NCI-H2227 (cell line): ENCODE measurements around the gene GAL3ST3.

Source experiments
- DNase-seq: peaks from one replicate; lab custom pipeline; 2025; ENCODE audit not compliant: unreplicated experiment; lab: John Stamatoyannopoulos, UW

Gene GAL3ST3

DNA sequence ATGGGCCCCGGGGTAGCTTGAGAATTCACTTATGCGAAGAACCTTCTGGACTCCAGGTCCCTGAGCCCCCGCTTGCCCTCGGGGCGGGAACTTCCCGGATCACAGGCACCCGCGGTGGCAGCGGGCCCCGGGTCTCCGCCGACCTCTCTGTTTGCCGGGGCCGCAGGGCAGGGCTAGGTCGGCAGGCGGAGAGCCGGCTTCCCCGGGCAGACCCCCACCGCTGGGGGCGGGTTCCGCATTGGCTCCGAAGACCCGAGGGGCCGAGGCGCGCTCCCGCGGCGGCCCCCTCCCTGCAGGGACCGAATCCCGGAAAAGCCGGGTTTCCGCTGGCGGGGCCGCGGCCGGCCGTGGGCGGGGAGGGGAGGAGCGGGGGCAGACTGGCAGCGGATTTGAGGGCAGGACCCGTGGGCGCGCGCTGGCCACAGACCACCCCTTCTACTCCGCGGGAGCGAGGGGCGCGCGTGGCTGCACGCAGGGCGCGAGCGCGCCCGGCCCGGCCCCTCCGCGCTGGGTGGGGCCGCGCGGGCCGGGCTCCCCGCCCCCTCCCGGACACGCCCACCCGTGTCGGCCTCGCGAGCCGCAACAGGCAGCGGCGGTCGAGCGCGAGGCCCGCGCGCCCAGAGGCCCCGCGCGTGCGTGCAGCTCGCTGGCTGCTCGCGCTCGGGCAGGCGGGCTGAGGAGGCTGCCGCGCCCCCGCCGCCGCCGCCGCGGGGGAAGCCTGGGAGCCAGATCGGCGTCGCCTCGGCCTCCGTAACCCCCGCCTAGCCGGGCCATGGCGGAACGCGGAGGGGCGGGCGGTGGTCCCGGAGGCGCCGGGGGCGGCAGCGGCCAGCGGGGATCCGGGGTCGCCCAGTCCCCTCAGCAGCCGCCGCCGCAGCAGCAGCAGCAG is 21.0 kb upstream of the GAL3ST3 start, which contains the start of gene PACS1:
PACS1 (plus strand) TSS at position 558 of the 889 bp plus-strand sequence; CDS start at position 773, 215 bp downstream.
- peak; percentile 88 for DNase-seq

GRCh38 chr11:66068923-66069714 is 20.2 kb upstream of the GAL3ST3 start:
- DNase-seq: peak; percentile 37

- DNase-seq: peak; percentile 87
These were observed 19.3 kb upstream of the GAL3ST3 start for GRCh38 chr11:66068154-66068821.

- DNase-seq: no peak
These were observed 18.7 kb upstream of the GAL3ST3 start for GRCh38 chr11:66067640-66068039.

DNA sequence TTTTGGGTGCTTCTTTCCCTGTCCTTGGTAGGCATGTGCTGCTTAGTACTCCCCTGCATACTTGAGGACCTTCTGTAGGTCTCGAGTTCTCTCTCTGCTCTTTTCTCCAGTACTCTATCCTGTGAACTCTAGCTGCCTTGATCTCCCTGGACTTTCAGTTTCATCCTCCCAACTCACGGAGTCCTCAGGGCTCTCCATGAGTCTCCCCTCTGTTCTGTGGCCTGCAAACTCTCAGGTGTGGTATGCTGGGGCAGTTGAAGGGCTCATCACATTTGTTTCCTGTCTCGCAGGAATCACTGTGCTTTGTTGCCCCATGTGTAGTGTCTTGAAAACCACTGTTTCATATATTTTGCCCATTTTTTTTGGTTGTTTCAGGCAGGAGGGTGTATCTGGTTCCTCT is 17.8 kb upstream of the GAL3ST3 start:
- DNase-seq: no peak

DNA sequence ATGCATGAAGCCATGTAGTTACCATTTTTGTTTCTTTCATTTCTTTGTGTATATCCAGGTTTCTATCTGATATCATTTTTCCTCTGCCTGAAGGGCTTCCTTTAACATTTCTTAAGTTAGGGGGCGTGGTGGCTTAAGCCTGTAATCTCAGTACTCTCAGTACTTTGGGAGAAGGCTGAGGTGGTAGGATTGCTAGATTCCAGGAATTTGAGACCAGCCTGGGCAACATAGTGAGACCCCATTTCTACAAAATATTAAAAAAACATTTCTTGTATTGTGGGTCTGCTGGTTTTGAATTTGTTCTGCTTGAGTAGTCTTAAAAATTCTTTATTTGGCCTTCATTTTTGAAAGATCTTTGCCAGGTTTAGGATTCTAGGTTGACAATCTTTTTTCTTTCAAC is 15.6 kb upstream of the GAL3ST3 start:
- DNase-seq: no peak

GRCh38 chr11:66063900-66064299 is 14.9 kb upstream of the GAL3ST3 start:
- no peak for DNase-seq

DNA sequence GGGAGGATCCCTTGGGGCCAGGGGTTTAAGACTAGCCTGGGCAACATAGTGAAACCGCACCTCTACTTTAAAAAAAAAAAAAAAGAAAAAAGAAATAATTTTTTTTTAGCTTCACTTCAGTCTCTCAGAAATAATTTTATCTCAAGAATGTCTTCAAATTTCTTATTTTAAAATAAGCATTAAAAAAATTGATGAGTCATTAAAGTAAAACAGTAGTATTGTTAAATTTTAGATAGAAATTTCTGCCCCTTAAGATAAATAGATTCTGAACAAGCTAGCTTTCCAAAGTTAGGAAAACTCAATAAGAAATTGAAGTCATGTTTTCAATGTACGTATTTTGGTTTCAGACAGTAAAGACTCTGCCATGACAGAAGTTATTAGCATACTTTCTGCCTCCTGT is 13.4 kb upstream of the GAL3ST3 start:
- DNase-seq: no peak

GRCh38 chr11:66061268-66061667 is 12.3 kb upstream of the GAL3ST3 start:
- DNase-seq: no peak

GRCh38 chr11:66059966-66060680 is 11.2 kb upstream of the GAL3ST3 start:
- DNase-seq: no peak

- DNase-seq: no peak
These were observed 7.5 kb upstream of the GAL3ST3 start for GRCh38 chr11:66056501-66056900.

GRCh38 chr11:66055021-66055420 is 6.1 kb upstream of the GAL3ST3 start:
- no peak for DNase-seq

GRCh38 chr11:66052664-66052982 is 3.7 kb upstream of the GAL3ST3 start:
- DNase-seq: no peak

GRCh38 chr11:66051766-66052663 is 3.1 kb upstream of the GAL3ST3 start, which contains the start of gene SF3B2:
Gene SF3B2 (plus strand): TSS chr11:66052364. CDS start chr11:66052385, 21 bp downstream.
- DNase-seq: peak; percentile 99

DNA sequence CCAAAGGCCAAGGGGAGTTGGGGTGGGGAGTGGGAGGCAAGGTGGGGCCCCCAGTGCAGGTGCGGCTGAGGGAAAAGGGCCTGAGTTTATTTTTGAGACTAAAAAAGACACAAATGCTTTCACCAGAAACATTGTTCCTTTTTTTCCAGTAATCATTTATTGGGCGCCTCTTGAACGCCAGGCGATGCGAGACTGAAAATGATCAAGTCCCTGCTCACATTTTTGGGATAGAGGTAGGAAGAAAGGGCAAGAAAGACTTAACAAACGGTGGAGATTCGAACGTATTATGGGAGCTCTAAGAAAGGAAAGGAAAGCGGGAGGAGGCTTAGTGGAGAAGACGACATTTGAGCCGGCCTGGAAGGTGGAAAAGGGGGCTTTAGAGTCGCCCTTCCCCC is 2.4 kb upstream of the GAL3ST3 start:
- DNase-seq: peak; percentile 54

DNA sequence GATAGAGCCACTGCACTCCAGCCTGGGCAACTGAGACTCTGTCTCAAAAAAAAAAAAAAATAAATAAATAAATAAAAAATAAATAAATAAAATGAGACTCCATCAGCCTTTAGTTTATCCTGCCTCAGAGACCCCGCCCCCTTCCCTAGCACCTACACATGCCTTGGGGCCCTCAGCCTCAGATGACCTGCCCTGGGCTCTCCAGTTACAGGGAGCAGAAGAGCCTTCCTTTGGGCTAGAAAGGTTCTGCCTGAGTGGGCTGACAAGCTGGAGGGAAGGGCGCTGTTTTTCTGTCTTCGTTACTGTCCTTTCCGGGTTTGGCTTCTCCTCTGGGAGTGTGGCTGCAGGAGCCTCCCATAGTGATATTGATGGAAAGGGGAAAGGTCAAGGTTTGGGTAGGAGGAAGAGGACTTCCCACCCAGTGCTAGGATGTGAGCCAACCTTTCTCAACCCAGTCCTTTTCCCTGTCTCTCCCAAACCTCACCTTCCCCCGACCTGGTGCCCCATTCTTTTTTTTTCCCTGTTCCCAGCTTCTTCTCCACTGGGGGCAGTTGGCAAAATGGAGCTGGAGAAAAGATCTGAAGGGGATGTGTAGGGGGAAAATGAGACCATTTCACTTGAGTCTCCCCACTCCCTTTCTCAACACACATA is 1.7 kb upstream of the GAL3ST3 start:
- DNase-seq: peak; percentile 42

DNA sequence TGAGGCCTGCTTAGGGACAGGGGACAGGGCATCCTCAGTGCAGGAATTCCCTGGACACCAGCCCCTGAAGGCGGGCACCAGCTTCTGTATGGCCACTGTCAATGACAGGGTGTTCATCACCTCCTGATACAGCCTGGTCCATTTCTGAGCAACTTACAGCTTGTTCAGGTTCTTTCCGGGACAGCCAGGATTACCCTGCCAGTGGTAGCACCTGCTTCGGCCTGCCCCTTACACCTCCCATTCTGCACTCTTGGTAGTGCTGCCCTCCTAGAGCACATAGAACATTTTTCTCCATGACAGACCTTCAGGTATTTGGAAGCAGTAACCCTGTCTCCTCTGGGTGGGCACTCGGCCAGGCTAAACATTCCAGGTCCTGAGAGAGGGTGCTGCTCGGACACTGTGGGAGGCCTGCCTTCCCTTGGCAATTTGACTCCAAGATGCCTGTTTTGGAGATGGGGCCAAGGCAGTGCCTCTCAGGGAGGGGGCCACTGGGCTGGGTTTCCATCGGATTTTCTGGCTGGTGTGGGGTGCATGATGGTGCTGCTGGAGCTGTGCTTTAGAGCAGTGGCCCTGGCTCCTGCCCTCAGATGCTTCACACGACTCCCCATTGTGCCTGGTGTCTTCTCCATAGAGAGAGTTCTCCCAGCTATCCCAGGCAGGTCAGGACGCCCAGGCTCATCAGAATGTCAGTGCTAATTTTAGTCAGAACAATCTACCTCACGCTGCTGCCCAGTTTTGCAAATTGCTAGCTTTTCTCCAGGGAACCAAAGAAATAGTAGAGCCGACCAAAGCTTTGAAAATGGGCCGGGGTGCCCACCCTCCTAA is 1.2 kb downstream of the GAL3ST3 start:
- DNase-seq: no peak

DNA sequence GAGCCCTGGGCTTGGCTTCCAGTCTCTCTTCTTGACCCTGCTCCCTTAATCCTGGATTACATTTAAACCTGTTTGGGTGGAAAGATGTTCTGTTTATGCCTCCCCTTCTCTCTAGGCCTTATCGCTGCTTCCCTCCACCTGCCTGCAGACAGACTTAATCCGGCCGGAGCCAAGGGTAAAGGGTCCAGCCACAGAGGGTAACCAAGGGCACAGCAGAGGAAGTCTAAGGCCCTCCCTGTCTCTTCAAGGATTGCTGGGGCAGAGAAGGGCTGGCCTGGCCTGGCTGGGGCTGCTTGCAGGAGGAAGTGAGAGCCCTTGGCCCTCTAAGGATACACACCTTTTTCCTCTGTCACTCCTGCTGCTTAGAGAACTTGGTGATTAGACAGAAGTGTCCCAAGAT is 2.1 kb downstream of the GAL3ST3 start:
- no peak for DNase-seq
